Breast epithelium (tissue), 3 donors: ENCODE results near the gene CR1L.

ENCODE experiments used
- POLR2AphosphoS5 ChIP-seq, 3 donors: sonication (generic); formaldehyde crosslinking; IDR thresholded peaks; one replicate each; pipeline ENCODE4 v1.6.1; 2017; ENCODE audit warnings: antibody characterized with exemption in 3 of 3
- TF ChIP-seq, protein P1 (sequence below), 3 donors: fragments of 450-650 bp; IDR thresholded peaks; one replicate each; pipeline ENCODE4 v1.5.1; 2016 to 2017; ENCODE audit warnings: antibody characterized with exemption in 3 of 3, mild to moderate bottlenecking in 3 of 3, moderate library complexity in 3 of 3

GRCh38 chr1:207626972-207627337 lies 18.0 kb upstream of the CR1L start:
- no peak for TF ChIP-seq POLR2AphosphoS5 (IDR thresholded peaks at IDR 0.05)
- TF ChIP-seq, protein P1, sequence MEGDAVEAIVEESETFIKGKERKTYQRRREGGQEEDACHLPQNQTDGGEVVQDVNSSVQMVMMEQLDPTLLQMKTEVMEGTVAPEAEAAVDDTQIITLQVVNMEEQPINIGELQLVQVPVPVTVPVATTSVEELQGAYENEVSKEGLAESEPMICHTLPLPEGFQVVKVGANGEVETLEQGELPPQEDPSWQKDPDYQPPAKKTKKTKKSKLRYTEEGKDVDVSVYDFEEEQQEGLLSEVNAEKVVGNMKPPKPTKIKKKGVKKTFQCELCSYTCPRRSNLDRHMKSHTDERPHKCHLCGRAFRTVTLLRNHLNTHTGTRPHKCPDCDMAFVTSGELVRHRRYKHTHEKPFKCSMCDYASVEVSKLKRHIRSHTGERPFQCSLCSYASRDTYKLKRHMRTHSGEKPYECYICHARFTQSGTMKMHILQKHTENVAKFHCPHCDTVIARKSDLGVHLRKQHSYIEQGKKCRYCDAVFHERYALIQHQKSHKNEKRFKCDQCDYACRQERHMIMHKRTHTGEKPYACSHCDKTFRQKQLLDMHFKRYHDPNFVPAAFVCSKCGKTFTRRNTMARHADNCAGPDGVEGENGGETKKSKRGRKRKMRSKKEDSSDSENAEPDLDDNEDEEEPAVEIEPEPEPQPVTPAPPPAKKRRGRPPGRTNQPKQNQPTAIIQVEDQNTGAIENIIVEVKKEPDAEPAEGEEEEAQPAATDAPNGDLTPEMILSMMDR (IDR thresholded peaks at IDR 0.05): no peak
